ENCODE results near the gene SLC4A4.

Gene SLC4A4

DNA sequence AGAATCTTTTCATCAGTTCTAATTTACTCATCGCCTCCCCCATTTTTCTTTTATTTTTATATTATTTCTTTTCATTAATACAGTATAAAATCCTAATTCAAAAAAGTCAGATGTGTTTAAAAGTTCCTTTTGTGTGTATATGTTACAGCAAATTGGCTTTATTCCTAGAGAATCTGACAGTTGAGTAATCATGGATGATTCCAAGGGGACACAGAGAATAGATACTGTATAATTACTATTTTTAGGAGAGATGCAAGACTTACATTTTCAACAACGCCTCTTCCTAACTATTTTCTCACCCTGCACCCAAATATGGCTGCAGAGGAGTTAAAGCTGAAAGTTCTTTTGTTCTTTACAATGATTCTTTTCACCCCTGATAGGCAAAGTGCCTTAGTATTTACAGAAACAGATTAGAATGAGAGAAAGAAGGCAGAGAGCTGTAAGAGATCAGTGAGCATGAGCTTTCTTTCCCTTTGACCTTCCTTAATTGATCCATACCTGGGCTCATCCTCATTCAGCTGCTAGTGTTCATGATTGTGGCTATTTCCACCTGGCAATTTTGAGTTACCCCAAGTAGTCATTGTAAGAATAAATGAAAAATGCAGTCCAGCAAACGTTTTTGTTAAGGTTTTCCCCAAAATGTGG is 210.8 kb downstream of the SLC4A4 start:
- no peak overlapping the region for H3K27ac ChIP-seq (replicated peaks; ENCODE audit: low read length)
- no peaks in the 10 kb centered on the region for H3K9me3 ChIP-seq (replicated peaks in 1 of 2; ENCODE audit: control insufficient read depth in 2 of 2, insufficient read depth in 1 of 2, low read depth in 1 of 2, low read length in 2 of 2)
- no peak overlapping the region for H3K4me3 ChIP-seq (ENCODE audit: low read length in 2 of 2)
- no peaks in the 10 kb centered on the region for H3K36me3 ChIP-seq (replicated peaks in 1 of 2; ENCODE audit: control insufficient read depth in 2 of 2, insufficient read depth in 2 of 2, low read length in 2 of 2)
- no peak overlapping the region for H3K4ac ChIP-seq (ENCODE audit: low read length)
- no peak overlapping the region for H3K14ac ChIP-seq (ENCODE audit: low read length)
- H3K4me2 ChIP-seq (ENCODE audit: insufficient read depth, low read length, poor library complexity, severe bottlenecking): no peak overlapping the region
- no peaks in the 10 kb centered on the region for H3K4me1 ChIP-seq (ENCODE audit: control insufficient read depth in 2 of 2, insufficient read depth in 1 of 2, low read depth in 1 of 2, low read length in 2 of 2)
- no CpG with 5 or more reads among the region's 3 CpGs for WGBS, 2 donors (ENCODE audit: extremely low coverage in 2 of 2, insufficient read length in 2 of 2, insufficient replicate concordance in 1 of 2)
- no peak overlapping the region for H2BK5ac ChIP-seq (ENCODE audit: low read length)
- H2BK15ac ChIP-seq (ENCODE audit: low read length): no peak overlapping the region
- no peak overlapping the region for H2BK120ac ChIP-seq (ENCODE audit: low read depth, low read length)
- H3K79me1 ChIP-seq (ENCODE audit: low read depth, low read length): no peaks in the 10 kb centered on the region
- no peak overlapping the region for H2BK12ac ChIP-seq (ENCODE audit: low read length)
- H3K9ac ChIP-seq (ENCODE audit: low read depth, low read length, poor library complexity): no peak overlapping the region
- no peak overlapping the region for H3K18ac ChIP-seq (ENCODE audit: low read length)
- H2AFZ ChIP-seq (ENCODE audit: low read length): no peak overlapping the region
- no peak for DNase-seq (ENCODE audit: low spot score)
- H4K8ac ChIP-seq (ENCODE audit: low read depth, low read length): no peak overlapping the region
- no peaks in the 10 kb centered on the region for H3K27me3 ChIP-seq (ENCODE audit: control insufficient read depth in 3 of 3, insufficient read depth in 3 of 3, low read depth in 1 of 3, low read length in 3 of 3)
- no peak overlapping the region for H2AK5ac ChIP-seq (ENCODE audit: low read depth, low read length)
- H3K23ac ChIP-seq (ENCODE audit: low read depth, low read length, poor library complexity): no peak overlapping the region
- H4K91ac ChIP-seq (ENCODE audit: low read depth, low read length, poor library complexity): no peak overlapping the region

DNA sequence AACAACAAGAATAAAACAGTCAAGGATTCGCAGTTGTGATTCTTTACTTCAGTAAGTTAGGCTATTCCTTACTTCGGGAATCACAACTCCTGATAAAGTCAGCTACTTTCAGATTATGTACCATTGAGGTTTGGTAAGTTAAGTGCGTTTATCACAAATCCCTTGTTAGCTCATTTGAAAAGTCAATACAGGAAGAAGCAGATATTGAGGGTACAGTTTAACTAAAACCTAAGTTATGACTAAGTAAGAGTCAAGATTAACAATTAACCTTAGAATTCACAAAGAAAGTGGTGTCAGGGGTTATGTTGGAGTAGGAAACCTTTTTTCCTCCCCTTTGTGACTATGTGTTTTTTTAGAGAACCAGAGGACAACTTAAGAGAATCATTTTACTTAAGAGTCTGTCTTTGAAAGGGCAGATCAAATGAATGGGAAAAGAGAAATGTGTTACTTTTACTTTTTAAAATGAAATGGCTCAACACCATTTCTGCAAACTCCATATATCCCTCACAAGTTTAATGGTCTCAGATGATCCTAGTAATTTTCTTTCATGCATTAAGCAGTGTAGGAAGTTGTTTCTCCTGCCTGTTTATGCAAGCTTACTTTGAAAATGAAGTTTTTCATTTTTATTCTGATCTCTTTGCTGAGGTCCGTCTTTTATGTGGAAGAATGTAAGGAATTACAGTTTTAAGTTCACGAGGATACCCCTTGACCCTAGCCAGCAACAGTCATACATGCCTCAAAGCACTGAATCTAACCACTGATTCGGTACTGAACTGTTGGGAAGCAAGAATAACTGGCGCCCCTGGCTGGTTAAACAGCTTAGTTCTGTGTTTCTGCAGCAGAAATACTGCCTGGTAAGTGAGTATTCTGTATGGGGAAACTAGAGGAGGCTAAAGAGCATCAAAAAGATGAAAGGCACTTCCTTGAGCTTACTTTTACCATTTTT is 211.7 kb downstream of the SLC4A4 start:
- H3K9ac ChIP-seq (ENCODE audit: low read depth, low read length, poor library complexity): no peak overlapping the region
- H4K91ac ChIP-seq (ENCODE audit: low read depth, low read length, poor library complexity): no peak overlapping the region
- no peaks in the 10 kb centered on the region for H3K79me1 ChIP-seq (ENCODE audit: low read depth, low read length)
- WGBS, 2 donors (ENCODE audit: extremely low coverage in 2 of 2, insufficient read length in 2 of 2, insufficient replicate concordance in 1 of 2): no CpG with 5 or more reads among the region's 7 CpGs
- no peak overlapping the region for H2BK15ac ChIP-seq (ENCODE audit: low read length)
- H3K14ac ChIP-seq (ENCODE audit: low read length): no peak overlapping the region
- no peak for DNase-seq (ENCODE audit: low spot score)
- no peak overlapping the region for H2BK120ac ChIP-seq (ENCODE audit: low read depth, low read length)
- H3K18ac ChIP-seq (ENCODE audit: low read length): no peak overlapping the region
- H3K4me2 ChIP-seq (ENCODE audit: insufficient read depth, low read length, poor library complexity, severe bottlenecking): no peak overlapping the region
- no peak overlapping the region for H3K23ac ChIP-seq (ENCODE audit: low read depth, low read length, poor library complexity)
- no peaks in the 10 kb centered on the region for H3K9me3 ChIP-seq (replicated peaks in 1 of 2; ENCODE audit: control insufficient read depth in 2 of 2, insufficient read depth in 1 of 2, low read depth in 1 of 2, low read length in 2 of 2)
- no peak overlapping the region for H2BK12ac ChIP-seq (ENCODE audit: low read length)
- H4K8ac ChIP-seq (ENCODE audit: low read depth, low read length): no peak overlapping the region
- no peaks in the 10 kb centered on the region for H3K4me1 ChIP-seq (ENCODE audit: control insufficient read depth in 2 of 2, insufficient read depth in 1 of 2, low read depth in 1 of 2, low read length in 2 of 2)
- no peak overlapping the region for H3K4me3 ChIP-seq (ENCODE audit: low read length in 2 of 2)
- no peak overlapping the region for H3K4ac ChIP-seq (ENCODE audit: low read length)
- H3K27me3 ChIP-seq (ENCODE audit: control insufficient read depth in 3 of 3, insufficient read depth in 3 of 3, low read depth in 1 of 3, low read length in 3 of 3): no peaks in the 10 kb centered on the region
- H3K27ac ChIP-seq (replicated peaks; ENCODE audit: low read length): no peak overlapping the region
- H2AK5ac ChIP-seq (ENCODE audit: low read depth, low read length): no peak overlapping the region
- H2AFZ ChIP-seq (ENCODE audit: low read length): no peak overlapping the region
- H2BK5ac ChIP-seq (ENCODE audit: low read length): no peak overlapping the region
- H3K36me3 ChIP-seq (replicated peaks in 1 of 2; ENCODE audit: control insufficient read depth in 2 of 2, insufficient read depth in 2 of 2, low read length in 2 of 2): no peaks in the 10 kb centered on the region

- Histone ChIP-seq H3K9me3 (replicated peaks in 1 of 2; ENCODE audit: control insufficient read depth in 2 of 2, insufficient read depth in 1 of 2, low read depth in 1 of 2, low read length in 2 of 2) (no peaks in the 10 kb centered on the region), H3K27ac (replicated peaks; ENCODE audit: low read length) (no peak overlapping the region), H3K18ac (ENCODE audit: low read length) (no peak overlapping the region), H3K27me3 (ENCODE audit: control insufficient read depth in 3 of 3, insufficient read depth in 3 of 3, low read depth in 1 of 3, low read length in 3 of 3) (no peaks in the 10 kb centered on the region), H3K36me3 (replicated peaks in 1 of 2; ENCODE audit: control insufficient read depth in 2 of 2, insufficient read depth in 2 of 2, low read length in 2 of 2) (no peaks in the 10 kb centered on the region), H3K79me1 (ENCODE audit: low read depth, low read length) (no peaks in the 10 kb centered on the region), H2BK5ac (ENCODE audit: low read length) (no peak overlapping the region), H3K4me2 (ENCODE audit: insufficient read depth, low read length, poor library complexity, severe bottlenecking) (no peak overlapping the region), H3K9ac (ENCODE audit: low read depth, low read length, poor library complexity) (no peak overlapping the region), H4K91ac (ENCODE audit: low read depth, low read length, poor library complexity) (no peak overlapping the region), H3K23ac (ENCODE audit: low read depth, low read length, poor library complexity) (no peak overlapping the region), H4K8ac (ENCODE audit: low read depth, low read length) (no peak overlapping the region), H3K14ac (ENCODE audit: low read length) (no peak overlapping the region), H3K4me3 (ENCODE audit: low read length in 2 of 2) (no peak overlapping the region), H2BK120ac (ENCODE audit: low read depth, low read length) (no peak overlapping the region), H3K4me1 (ENCODE audit: control insufficient read depth in 2 of 2, insufficient read depth in 1 of 2, low read depth in 1 of 2, low read length in 2 of 2) (no peaks in the 10 kb centered on the region), H2BK12ac (ENCODE audit: low read length) (no peak overlapping the region), H2AK5ac (ENCODE audit: low read depth, low read length) (no peak overlapping the region), H3K4ac (ENCODE audit: low read length) (no peak overlapping the region), H2BK15ac (ENCODE audit: low read length) (no peak overlapping the region), H2AFZ (ENCODE audit: low read length) (no peak overlapping the region)
- no peak for DNase-seq (ENCODE audit: low spot score)
- WGBS, 2 donors (ENCODE audit: extremely low coverage in 2 of 2, insufficient read length in 2 of 2, insufficient replicate concordance in 1 of 2): no CpG with 5 or more reads among the region's 1 CpG
These were observed 214.8 kb downstream of the SLC4A4 start for GRCh38 chr4:71553605-71554004.

- Histone ChIP-seq H2AFZ (ENCODE audit: low read length) (no peak overlapping the region), H3K4me3 (ENCODE audit: low read length in 2 of 2) (no peak overlapping the region), H3K18ac (ENCODE audit: low read length) (no peak overlapping the region), H3K23ac (ENCODE audit: low read depth, low read length, poor library complexity) (no peak overlapping the region), H3K4ac (ENCODE audit: low read length) (no peak overlapping the region), H2BK5ac (ENCODE audit: low read length) (no peak overlapping the region), H3K4me2 (ENCODE audit: insufficient read depth, low read length, poor library complexity, severe bottlenecking) (no peak overlapping the region), H3K36me3 (replicated peaks in 1 of 2; ENCODE audit: control insufficient read depth in 2 of 2, insufficient read depth in 2 of 2, low read length in 2 of 2) (no peaks in the 10 kb centered on the region), H3K14ac (ENCODE audit: low read length) (no peak overlapping the region), H3K9ac (ENCODE audit: low read depth, low read length, poor library complexity) (no peak overlapping the region), H2BK15ac (ENCODE audit: low read length) (no peak overlapping the region), H2AK5ac (ENCODE audit: low read depth, low read length) (no peak overlapping the region), H2BK12ac (ENCODE audit: low read length) (no peak overlapping the region), H3K79me1 (ENCODE audit: low read depth, low read length) (no peaks in the 10 kb centered on the region), H4K8ac (ENCODE audit: low read depth, low read length) (no peak overlapping the region), H3K9me3 (replicated peaks in 1 of 2; ENCODE audit: control insufficient read depth in 2 of 2, insufficient read depth in 1 of 2, low read depth in 1 of 2, low read length in 2 of 2) (no peaks in the 10 kb centered on the region), H2BK120ac (ENCODE audit: low read depth, low read length) (no peak overlapping the region), H4K91ac (ENCODE audit: low read depth, low read length, poor library complexity) (no peak overlapping the region), H3K27ac (replicated peaks; ENCODE audit: low read length) (no peak overlapping the region), H3K4me1 (ENCODE audit: control insufficient read depth in 2 of 2, insufficient read depth in 1 of 2, low read depth in 1 of 2, low read length in 2 of 2) (no peaks in the 10 kb centered on the region), H3K27me3 (ENCODE audit: control insufficient read depth in 3 of 3, insufficient read depth in 3 of 3, low read depth in 1 of 3, low read length in 3 of 3) (no peaks in the 10 kb centered on the region)
- DNase-seq (ENCODE audit: low spot score): no peak
- WGBS, 2 donors (ENCODE audit: extremely low coverage in 2 of 2, insufficient read length in 2 of 2, insufficient replicate concordance in 1 of 2): no CpG with 5 or more reads among the region's 2 CpGs
These were observed 215.2 kb downstream of the SLC4A4 start for GRCh38 chr4:71554025-71554424.

Data from neuronal stem cell (in vitro differentiated cells).